Pons (tissue), 1 donor: ENCODE measurements around the gene NUP210L.
"Not testable (repeated sequence)": the region's sequence is repeated elsewhere in the genome, so short reads cannot be mapped to it uniquely, and the experiment has no call there.

ENCODE experiments used
- DNase-seq: peaks from one replicate; pipeline ENCODE4 v3.0.0-alpha.2; 2016; ENCODE audit warnings: low spot score

The NUP210L gene

DNA sequence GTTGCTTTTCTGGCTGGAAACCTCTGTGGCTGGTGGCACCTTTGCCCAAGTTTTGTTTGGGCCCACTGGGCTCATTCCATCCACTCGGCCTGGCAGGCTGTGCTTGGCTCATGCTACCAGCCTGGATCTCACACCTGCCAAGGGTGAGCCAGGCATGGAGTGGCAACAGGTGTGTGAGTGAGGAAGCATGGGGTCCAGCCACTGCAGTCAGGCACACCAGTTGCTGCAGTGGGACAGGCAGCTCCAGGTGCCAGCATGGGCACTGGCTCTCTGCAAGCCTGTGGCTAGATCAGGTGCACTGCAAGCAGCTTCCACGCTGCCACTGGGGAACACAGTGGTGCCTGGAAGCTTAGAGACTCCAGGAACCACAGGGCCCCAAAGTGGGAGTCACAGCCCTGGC lies 57.0 kb downstream of the NUP210L start:
- no peak for DNase-seq

- no peak for DNase-seq
Observed at GRCh38 chr1:154095456-154096060, 59.3 kb downstream of the NUP210L start.

GRCh38 chr1:154094411-154094810 lies 60.5 kb downstream of the NUP210L start:
- no peak for DNase-seq

DNA sequence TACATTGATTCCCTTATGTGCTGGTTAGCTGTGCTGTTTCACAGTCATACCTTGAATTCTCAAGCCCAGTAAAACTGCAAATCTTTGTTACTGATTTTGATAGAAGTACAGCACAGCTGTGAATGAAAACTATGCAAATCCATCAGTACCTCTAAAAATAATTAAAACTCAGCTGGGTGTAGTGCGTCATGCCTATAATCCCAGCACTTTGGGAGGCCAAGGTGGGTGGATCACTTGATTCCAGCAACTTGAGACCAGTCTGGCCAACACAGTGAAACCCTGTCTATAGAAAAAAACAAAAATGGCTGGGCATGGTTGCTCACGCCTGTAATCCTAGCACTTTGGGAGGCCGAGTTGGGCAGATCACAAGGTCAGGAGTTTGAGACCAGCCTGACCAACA lies 61.2 kb downstream of the NUP210L start:
- DNase-seq = no peak

DNA sequence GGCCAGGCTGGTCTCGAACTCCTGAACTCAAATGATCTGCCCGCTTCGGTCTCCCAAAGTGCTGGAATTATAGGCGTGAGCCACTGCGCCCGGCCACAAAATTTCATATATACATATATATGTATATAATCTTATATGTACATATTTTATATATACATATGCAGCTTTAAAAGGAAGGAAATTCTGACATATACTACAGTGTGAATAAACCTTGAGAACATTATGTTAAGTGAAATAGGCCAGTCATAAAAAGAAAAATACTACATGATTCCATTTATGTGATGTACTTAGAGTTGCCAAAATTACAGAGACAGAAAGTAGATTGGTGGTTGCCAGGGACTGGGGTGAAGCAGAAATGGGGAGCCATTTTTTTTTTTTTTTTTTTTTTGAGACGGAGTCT lies 63.2 kb downstream of the NUP210L start:
- DNase-seq = no peak

DNA sequence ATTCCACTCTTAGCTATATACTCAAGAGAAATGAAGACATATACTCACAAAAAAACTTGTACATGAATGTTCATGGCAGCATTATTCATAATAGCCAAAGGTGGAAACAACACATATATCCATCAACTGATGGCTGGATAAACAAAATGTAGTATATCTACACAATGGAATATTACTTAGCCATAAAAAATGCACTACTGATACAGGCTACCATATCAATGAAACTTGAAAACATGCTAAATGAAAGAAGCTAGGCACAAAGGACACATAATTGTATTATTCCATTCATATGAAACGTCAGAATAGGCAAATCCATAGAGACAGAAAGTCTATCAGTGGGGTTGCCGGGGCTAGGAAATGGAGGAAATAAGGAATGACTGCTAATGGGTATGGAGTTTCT lies 67.3 kb downstream of the NUP210L start:
- DNase-seq = no peak

GRCh38 chr1:154083057-154083456 lies 71.8 kb downstream of the NUP210L start:
- DNase-seq = not testable (repeated sequence)

- DNase-seq = no peak
Observed at GRCh38 chr1:154081386-154082126, 73.3 kb downstream of the NUP210L start.

GRCh38 chr1:154076413-154076812 lies 78.5 kb downstream of the NUP210L start:
- DNase-seq = no peak

DNA sequence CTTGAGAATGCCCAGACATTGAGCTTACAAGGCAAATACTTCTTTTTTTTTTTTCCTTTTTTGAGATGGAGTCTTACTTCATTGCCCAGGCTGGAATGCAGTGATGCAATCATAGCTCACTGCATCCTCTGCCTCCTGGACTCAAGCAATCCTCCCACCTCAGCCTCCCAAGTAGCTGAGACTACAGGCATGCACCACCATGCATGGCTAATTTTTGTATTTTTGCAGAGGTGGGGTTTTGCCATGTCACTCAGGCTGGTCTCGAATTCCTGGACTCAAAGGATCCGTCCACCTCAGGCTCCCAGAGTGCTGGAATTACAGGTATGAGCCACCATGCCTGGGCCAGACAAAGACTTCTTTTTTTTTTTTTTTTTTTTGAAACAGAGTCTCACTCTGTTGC lies 79.1 kb downstream of the NUP210L start:
- no peak for DNase-seq

DNA sequence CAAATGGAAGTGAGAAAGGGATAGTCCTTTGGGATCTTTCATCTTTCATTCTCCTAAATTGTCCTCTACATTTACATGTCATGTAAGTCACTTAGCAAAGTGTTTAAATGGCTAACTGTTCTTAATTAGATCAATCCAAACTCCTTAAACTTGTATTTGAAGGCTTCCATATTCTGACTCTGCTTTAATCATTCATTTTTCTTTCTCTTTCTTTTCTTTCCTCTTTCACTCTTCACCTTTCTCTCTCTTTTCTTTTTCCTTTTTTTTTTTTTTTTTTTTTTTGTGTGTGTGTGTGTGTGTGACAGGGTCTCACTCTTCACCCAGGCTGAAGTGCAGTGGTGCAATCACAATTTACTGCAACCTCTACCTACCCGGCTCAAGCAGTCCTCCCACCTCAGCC lies 92.6 kb downstream of the NUP210L start:
- DNase-seq = no peak

DNA sequence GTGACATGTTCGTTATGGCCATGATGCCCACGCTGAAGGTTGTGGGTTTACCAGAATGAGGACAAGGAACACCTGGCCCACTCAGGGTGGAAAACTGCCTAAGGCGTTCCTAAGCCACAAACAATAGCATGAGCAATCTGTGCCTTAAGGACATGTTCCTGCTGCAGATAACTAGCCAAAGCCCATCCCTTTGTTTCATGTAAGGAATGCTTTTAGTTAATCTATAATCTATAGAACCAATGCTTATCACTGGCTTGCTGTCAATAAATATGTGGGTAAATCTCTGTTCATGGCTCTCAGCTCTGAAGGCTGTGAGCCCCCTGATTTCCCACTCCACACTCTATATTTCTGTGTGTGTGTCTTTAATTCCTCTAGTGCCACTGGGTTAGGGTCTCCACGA lies 107.4 kb downstream of the NUP210L start:
- DNase-seq = not testable (repeated sequence)

DNA sequence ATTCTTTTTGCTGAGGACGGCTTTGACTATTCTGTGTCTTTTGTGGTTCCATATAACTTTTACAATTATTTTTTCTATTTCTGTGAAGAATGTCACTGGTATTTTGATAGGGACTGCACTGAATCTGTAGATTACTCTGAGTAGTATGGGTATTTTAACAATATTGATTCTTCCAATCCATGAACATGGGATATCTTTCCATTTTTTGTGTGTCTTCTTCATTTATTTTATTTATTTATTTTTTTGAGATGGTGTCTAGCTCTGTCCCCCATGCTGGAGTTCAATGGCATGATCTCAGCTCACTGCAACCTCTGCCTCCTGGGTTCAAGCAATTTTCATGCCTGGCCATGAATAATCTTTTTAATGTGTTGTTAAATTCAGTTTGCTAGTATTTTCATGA lies 121.2 kb downstream of the NUP210L start:
- not testable (repeated sequence) for DNase-seq

DNA sequence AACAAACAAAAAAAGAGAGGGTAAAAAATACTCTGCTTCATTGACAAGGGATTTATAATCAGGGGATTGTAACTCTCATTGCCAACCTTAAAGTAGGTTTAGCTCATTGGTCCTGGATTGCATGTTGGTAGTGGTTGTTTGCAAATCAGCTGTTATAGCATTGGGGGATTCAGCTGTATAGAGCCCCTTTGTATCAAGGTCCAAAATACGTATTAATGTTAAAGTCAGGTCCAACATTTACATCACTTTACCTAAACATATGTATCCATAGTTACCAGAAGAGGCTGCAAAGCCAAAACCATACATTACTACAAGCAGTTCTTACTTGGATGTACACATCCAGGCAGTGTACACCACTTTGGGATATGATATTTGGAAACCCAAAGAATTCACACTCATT lies 134.9 kb downstream of the NUP210L start:
- DNase-seq = no peak

DNA sequence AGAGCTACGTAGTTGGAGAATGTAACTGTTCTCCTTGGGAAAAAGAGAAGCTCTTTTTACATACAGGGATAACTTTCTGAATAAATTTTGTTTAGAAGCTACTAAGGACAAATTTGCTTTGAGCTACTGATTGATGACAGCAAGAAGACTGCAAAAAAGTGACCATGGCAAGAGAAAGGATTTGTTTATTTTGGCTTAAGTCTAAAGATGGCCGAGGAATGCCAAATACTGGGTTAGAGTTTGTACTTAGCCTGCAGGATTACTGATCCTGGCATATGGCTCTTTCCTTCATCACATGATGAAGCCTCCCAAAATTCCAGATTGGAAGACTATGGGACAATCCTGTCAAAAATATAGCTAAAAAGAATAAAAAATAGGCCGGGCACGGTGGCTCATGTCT lies 135.6 kb downstream of the NUP210L start:
- DNase-seq = no peak

DNA sequence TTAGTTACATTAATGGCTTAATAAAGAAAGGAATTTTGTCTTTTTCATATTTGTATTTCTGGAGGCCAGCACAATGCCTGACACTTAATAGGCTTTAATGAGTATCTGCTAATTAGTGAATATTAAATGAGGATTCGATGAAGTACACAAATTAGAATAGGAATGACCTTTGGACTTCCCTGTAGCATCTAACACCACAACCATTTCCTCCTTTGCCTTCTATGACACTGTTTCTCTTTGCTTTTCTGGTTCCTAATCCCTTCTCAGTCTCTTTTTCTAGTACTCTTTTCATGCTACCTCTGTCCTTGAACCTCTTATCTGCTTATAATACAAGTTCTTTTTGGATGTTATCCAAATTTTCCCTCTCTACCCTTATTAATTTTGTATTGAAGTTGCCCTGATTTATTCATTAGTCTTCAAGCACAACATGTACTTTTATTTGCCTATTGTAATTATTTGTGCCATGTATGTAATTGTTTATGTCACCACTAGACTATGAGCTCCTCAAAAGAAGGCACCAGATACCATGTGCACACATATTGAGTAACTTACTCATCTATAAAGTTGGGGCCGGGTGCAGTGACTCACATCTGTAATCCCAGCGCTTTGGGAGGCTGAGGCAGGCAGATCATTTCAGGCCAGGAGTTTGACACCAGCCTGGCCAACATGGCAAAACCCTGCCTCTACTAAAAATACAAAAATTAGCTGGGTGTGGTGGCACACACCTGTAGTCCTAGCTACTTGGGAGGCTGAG lies 140.5 kb downstream of the NUP210L start:
- no peak for DNase-seq

DNA sequence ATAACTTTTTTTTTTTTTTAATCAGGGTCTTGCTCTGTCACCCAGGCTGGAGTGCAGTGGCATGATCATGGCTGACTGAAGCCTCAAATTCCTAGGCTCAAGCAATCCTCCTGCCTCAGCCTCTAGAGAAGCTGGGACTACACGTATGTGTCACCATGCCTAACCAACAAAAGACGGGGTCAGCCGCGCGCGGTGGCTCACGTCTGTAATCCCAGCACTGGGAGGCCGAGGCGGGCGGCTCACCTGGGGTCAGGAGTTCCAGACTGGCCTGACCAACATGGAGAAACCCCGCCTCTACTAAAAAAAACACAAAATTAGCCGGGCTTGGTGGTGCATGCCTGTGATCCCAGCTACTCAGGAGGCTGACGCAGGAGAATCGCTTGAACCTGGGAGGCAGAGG lies 142.3 kb downstream of the NUP210L start:
- DNase-seq = not testable (repeated sequence)

DNA sequence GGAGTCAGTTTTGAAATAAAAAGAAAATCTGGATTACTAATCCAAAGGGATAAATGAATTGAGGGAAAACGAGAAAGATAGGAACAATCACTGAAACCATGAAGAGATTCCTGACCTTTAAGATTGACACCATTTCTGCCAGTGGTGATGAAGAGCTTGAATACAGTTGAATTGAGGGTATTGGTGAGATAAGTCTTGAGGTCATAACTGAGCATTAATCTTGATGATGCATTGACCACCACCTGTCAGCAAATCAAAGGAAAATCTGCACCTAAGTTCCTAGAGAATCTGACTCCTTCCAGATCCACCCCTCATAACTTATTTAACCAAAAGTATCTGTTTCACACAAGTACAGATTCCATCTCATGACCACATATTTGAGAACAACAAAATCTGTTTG lies 142.7 kb downstream of the NUP210L start:
- no peak for DNase-seq

- DNase-seq = no peak
Observed at GRCh38 chr1:154006136-154006535, 148.7 kb downstream of the NUP210L start.

DNA sequence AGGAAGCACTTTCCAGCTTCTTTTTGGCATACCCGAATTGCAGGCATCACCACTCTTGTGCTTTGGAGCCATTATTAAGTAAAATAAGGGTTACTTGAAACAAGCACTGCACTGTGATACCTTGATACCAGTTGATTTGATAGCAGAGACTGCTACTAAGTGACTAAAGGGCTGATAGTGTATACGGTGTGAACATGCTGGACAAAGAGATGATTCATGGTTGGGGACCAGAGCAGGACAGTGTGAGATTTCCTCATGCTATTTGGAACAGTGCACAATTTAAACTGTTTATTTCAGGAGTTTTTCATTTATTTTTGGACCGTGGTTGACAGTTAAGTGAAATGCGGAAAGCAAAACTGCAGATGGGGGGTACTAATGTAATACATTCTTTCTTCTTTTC lies 154.5 kb downstream of the NUP210L start:
- no peak for DNase-seq

GRCh38 chr1:153996882-153997281 lies 158.0 kb downstream of the NUP210L start:
- DNase-seq = not testable (repeated sequence)

- no peak for DNase-seq
Observed at GRCh38 chr1:153995640-153996039, 159.2 kb downstream of the NUP210L start.

DNA sequence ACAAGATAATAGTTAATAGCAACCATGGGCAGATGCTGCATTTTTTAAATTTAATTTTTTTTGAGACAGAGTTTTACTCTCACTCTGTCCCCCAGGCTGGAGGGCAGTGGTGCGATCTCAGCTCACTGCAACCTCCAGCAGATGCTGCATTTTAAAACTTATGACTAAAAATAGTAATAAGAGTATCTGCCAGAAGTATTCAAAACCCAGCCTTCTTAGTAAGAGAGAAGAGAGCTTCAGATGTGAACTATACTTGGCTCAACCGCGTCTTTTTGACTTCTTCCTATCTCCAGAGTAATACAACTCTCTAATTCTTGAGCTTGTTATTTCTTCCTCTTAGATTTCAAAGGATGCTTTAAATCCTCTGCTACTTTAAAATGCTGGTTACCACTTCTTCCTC lies 159.7 kb downstream of the NUP210L start:
- DNase-seq = no peak
